Measurements from ENCODE around the gene CACNA1S.

- TF ChIP-seq POLR2A (IDR thresholded peaks at IDR 0.05; ENCODE audit: insufficient read depth in 1 of 2, low read depth in 2 of 2, low read length in 2 of 2) (no peak), JUN (CRISPR knock-in tag; IDR thresholded peaks at IDR 0.05) (no peak), MYC (CRISPR knock-in tag; IDR thresholded peaks at IDR 0.05; ENCODE audit: borderline replicate concordance) (no peak), ZHX1 (CRISPR knock-in tag; IDR thresholded peaks at IDR 0.05; ENCODE audit: low read depth) (no peak), TCF7L2 (IDR thresholded peaks at IDR 0.05; ENCODE audit: low read depth, low read length) (no peak), TCF12 (IDR thresholded peaks at IDR 0.05) (no peak), TCF12 (CRISPR knock-in tag; IDR thresholded peaks at IDR 0.05) (no peak), CTCF (CRISPR knock-in tag; IDR thresholded peaks at IDR 0.05) (no peak)
Measured at GRCh38 chr1:201139756-201140155, 27.5 kb upstream of the CACNA1S start.
